ES-I3 (cell line): ENCODE data around the gene PAK4.

Experiments
- H3K36me3 ChIP-seq: 2 replicates; pipeline ENCODE4 v1.6.1; 2013; ENCODE audit warnings: mild to moderate bottlenecking, low read length, control low read depth, moderate library complexity; ENCODE audit not compliant: insufficient read depth
- H3K4me1 ChIP-seq: 2 replicates; pipeline ENCODE4 v1.6.1; 2013; ENCODE audit warnings: mild to moderate bottlenecking, control low read depth, low read length; ENCODE audit not compliant: insufficient read depth
- H3K9ac ChIP-seq: 2 replicates; pipeline ENCODE4 v1.6.1; 2013; ENCODE audit warnings: low read depth, mild to moderate bottlenecking, low read length, moderate library complexity
- H3K9me3 ChIP-seq: 2 replicates; pipeline ENCODE4 v1.6.1; 2013; ENCODE audit warnings: mild to moderate bottlenecking, low read length, moderate library complexity; ENCODE audit not compliant: control insufficient read depth, insufficient read depth

PAK4 gene

GRCh38 chr19:39130337-39131254 lies 5.0 kb downstream of the PAK4 start:
- Histone ChIP-seq H3K36me3 (no peaks in the 10 kb centered on the region), H3K9me3 (no peaks in the 10 kb centered on the region), H3K9ac (no peak overlapping the region), H3K4me1 (peaks cover 20% of the 10 kb centered on the region; the same call in 1 of the 2 replicates)

DNA sequence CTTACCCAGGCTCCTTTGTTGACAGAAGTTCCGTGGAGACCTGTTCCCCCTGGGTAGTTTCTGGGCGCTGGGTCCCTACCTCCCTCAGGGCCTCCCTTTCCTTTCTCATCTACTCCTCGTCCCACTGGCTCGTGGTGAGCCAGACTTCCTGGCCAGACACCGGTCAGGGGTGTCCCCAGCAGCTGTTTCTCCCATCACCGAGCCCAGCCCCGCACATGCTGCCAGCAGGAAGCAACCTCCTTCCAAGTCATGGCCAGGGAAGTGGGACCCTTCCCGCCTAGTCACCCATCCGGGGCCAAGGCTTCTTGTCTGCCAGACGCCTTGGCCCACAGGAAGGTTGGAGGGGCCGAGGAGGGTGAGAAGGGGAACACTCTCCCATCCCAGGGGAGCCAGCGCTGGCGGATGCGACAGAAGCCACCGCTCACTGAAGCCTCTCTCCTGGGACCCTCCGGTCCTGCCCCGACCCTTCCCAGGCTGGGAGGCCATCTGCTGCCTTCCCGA lies 5.7 kb downstream of the PAK4 start:
- peaks cover 22% of the 10 kb centered on the region; the same call in 1 of the 2 replicates for H3K4me1 ChIP-seq
- H3K9ac ChIP-seq: no peak overlapping the region
- no peaks in the 10 kb centered on the region for H3K36me3 ChIP-seq
- no peaks in the 10 kb centered on the region for H3K9me3 ChIP-seq

- Histone ChIP-seq H3K9me3 (no peaks in the 10 kb centered on the region), H3K36me3 (no peaks in the 10 kb centered on the region), H3K9ac (no peak overlapping the region), H3K4me1 (peaks cover 27% of the 10 kb centered on the region; the same call in 1 of the 2 replicates)
These were observed 6.9 kb downstream of the PAK4 start for GRCh38 chr19:39132344-39132969.

DNA sequence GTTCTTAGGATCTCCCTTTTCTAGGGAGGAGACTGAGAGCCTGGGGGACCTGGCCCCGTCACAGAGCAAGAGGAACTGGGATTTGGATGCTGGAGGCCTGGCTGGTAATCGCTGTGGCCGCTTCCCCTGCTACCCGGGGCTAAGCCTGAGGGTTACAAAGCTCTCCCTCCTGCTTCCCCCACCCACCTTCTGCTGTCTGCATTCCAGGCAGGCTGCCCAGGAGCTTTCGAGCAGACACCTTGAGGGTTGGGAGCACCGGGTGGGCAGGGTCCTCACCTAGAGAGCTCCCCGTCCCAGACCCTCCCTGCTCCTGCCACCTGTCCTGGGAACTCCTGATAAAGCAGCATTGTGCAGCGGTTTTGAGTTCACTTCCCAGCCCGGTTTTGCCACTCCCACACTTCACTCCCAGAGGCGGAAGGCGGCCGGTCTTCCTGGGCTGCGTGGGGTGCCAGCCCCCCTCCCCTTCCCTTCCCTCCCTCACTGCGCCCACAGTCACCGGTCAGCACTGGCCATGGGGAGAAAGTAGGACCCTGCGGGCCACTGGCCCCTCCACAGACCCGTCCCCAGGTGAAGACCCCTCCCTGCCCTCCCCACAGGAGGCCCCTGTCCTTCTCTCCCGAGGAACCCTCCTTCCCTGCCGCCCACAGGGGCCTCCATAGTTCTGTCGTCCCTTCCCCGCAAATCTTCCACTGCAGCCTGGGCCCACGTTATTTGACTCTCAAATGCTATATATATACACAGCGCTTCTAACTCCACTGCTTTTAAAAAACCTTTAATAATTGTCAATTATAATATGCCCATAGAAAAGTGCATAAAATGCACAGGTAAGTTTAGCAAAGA lies 8.1 kb downstream of the PAK4 start:
- H3K9ac ChIP-seq: no peak overlapping the region; the same call in 1 of the 2 replicates
- H3K36me3 ChIP-seq: no peaks in the 10 kb centered on the region
- peaks cover 27% of the 10 kb centered on the region; the same call in 1 of the 2 replicates for H3K4me1 ChIP-seq
- H3K9me3 ChIP-seq: no peaks in the 10 kb centered on the region

GRCh38 chr19:39135701-39136100 lies 10.1 kb downstream of the PAK4 start:
- H3K9ac ChIP-seq: no peak overlapping the region; the same call in 1 of the 2 replicates
- no peaks in the 10 kb centered on the region for H3K9me3 ChIP-seq
- no peaks in the 10 kb centered on the region for H3K36me3 ChIP-seq
- H3K4me1 ChIP-seq: peaks cover 46% of the 10 kb centered on the region

GRCh38 chr19:39136225-39136940 lies 10.8 kb downstream of the PAK4 start:
- no peaks in the 10 kb centered on the region for H3K36me3 ChIP-seq
- H3K9ac ChIP-seq: no peak overlapping the region; the same call in 1 of the 2 replicates
- H3K9me3 ChIP-seq: no peaks in the 10 kb centered on the region
- H3K4me1 ChIP-seq: peaks cover 45% of the 10 kb centered on the region

- Histone ChIP-seq H3K9ac (no peak overlapping the region), H3K36me3 (no peaks in the 10 kb centered on the region), H3K9me3 (no peaks in the 10 kb centered on the region), H3K4me1 (peaks cover 38% of the 10 kb centered on the region)
These were observed 11.5 kb downstream of the PAK4 start for GRCh38 chr19:39137131-39137530.

DNA sequence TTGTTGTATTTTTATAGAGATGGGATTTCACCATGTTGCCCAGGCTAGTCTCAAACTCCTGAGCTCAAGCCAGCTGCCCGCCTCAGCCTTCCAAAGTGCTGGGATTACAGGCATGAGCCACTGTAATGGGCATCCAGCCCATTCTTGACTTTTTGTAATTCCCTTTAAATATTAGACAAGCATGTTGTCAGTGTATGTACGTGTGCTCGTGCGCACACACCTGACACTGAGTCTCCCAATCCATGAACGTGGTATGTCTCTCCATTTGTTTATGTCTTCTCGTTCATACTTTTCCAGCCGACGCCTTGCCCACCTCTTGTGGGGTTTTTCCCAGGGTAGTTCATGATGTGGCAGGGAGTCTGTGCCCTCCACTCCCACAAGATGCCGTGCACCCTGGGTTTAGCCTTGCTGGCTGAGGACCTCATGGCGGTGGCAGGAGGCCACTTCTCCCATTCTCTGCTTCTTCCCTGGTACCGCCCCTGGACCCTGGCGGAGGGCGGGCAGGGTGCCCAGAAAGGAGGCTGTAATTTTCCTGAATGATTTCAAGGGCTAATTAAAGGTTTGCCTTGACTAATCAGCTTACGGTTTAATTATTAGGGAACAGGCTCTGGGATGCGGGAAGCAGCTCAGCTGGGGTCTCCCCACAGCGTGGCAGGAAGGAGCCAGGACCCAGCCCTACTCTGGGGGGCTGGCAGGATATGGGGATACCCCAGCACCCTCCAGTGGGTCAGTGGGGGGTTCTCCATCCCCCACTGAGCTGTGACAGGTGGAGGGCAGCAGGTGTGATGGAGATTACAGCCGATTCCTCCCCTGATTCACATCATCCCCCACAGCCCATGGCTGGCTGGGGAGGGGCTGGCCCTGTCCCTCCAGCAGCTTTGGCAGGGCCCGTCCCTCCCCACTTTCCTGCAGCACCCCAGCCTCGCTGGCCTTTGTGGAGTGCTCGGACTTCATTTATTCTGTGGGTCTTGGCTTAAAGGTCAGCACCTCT lies 12.9 kb downstream of the PAK4 start:
- H3K4me1 ChIP-seq: peaks cover 30% of the 10 kb centered on the region

GRCh38 chr19:39139305-39139874 lies 13.8 kb downstream of the PAK4 start:
- no peak overlapping the region for H3K9ac ChIP-seq
- H3K9me3 ChIP-seq: no peaks in the 10 kb centered on the region
- H3K36me3 ChIP-seq: no peaks in the 10 kb centered on the region
- H3K4me1 ChIP-seq: peaks cover 30% of the 10 kb centered on the region

More for the DNA sequence above, 12.9 kb downstream of the PAK4 start:
- no peaks in the 10 kb centered on the region for H3K36me3 ChIP-seq
- H3K9me3 ChIP-seq: no peaks in the 10 kb centered on the region
- H3K9ac ChIP-seq: no peak overlapping the region

DNA sequence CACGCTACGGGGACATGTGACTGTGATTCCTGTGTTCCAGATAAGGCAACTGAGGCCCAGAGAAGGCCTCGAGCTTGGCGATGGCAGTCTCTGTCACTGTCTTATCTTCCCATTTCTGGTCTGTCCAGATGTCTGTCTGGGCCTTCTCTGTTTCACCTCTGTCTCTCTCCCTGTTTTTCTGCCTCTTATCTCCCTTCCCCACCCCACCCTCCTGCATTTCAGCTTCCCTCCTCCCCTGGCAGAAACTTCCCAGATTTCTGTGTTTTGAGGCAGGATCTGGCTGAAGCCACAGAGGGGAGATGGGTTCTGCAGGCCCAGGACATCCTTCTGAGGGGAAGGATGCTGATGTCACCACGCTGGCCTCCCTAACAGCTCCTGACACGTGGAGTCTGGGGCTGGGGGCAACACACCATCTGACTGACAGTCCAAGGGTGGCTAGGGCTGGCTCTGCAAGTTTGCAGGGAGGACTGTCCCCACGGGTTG lies 14.4 kb downstream of the PAK4 start:
- peaks cover 36% of the 10 kb centered on the region for H3K4me1 ChIP-seq
- no peak overlapping the region for H3K9ac ChIP-seq
- H3K9me3 ChIP-seq: no peaks in the 10 kb centered on the region
- no peaks in the 10 kb centered on the region for H3K36me3 ChIP-seq

GRCh38 chr19:39140594-39140993 lies 15.0 kb downstream of the PAK4 start:
- no peaks in the 10 kb centered on the region for H3K9me3 ChIP-seq
- H3K36me3 ChIP-seq: no peaks in the 10 kb centered on the region
- H3K9ac ChIP-seq: no peak overlapping the region
- peaks cover 39% of the 10 kb centered on the region for H3K4me1 ChIP-seq

GRCh38 chr19:39141929-39142328 lies 16.3 kb downstream of the PAK4 start:
- Histone ChIP-seq H3K4me1 (peaks cover 40% of the 10 kb centered on the region), H3K9ac (no peak overlapping the region), H3K36me3 (no peaks in the 10 kb centered on the region), H3K9me3 (no peaks in the 10 kb centered on the region)
